Psoas muscle (tissue), 8 donors: ENCODE measurements around the gene NPLOC4. TPM values are rescaled to one million over a fixed set of nuclear protein-coding genes. Genes with fewer than 3 reads are reported as not detected.

Experiments
- ATAC-seq, 4 donors: fragments of 200-7000 bp; cut with Tn5 transposase; one replicate each; pipeline ENCODE4 v1.9.1; 2020; ENCODE audit warnings: moderate library complexity in 3 of 4, mild to moderate bottlenecking in 2 of 4
- DNase-seq, 2 donors: peaks; one replicate each; pipeline ENCODE4 v3.0.0-alpha.2; 2020
- H3K27ac ChIP-seq: fragments of 200-600 bp; one replicate; pipeline ENCODE4 v1.8.0; 2022
- H3K27me3 ChIP-seq, 3 donors: fragments of 200-600 bp in 1 of 3; one replicate each; pipeline versions ENCODE4 v1.6.1 to v1.8.0; 2013 to 2022; ENCODE audit warnings: low read length in 2 of 3, mild to moderate bottlenecking in 2 of 3, moderate library complexity in 1 of 3; ENCODE audit not compliant: insufficient read depth in 3 of 3
- H3K36me3 ChIP-seq, 2 donors: fragments of 200-600 bp in 1 of 2; one replicate each; pipeline versions ENCODE4 v1.6.1 to v1.8.0; 2013 to 2022; ENCODE audit warnings: low read depth in 1 of 2, mild to moderate bottlenecking in 1 of 2, moderate library complexity in 1 of 2; ENCODE audit not compliant: insufficient read depth in 1 of 2
- H3K4me1 ChIP-seq: fragments of 200-600 bp; one replicate; pipeline ENCODE4 v1.8.0; 2022
- H3K4me3 ChIP-seq: fragments of 200-600 bp; one replicate; pipeline ENCODE4 v1.8.0; 2022; ENCODE audit warnings: mild to moderate bottlenecking
- H3K9me3 ChIP-seq: fragments of 200-600 bp; one replicate; pipeline ENCODE4 v1.8.0; 2022
- WGBS, 3 donors: extraction: QIAGEN DNeasy Blood & Tissue Kit; methylation state at CpG; one replicate each; pipeline versions ENCODE4 v1.1.6 to v1.1.7; 2013; 5-methylcytosine and 5-hydroxymethylcytosine counted together
- intact Hi-C, 2 donors: fragments of 100-400 bp; cut with DNase I; formaldehyde crosslinking; loops; one replicate each; pipeline versions ENCODE4 v1.11.0 to v1.14.2; 2022
- polyA plus RNA-seq, 3 donors: library from polyadenylated mRNA; stranded (reverse); fragments of 200-250 nt; gene quantifications; one replicate each; pipeline ENCODE4 v1.2.3, GENCODE V29; 2013
- total RNA-seq, 4 donors: library from RNA; stranded (reverse); fragmentation: NEBNext Ultra II Directional in 2 of 4; extraction: Animal tissue kit (Norgen Biotek cat#: 25700) in 2 of 4; gene quantifications; one replicate each; pipeline versions ENCODE4 v1.2.1 to v1.2.4, GENCODE V29; 2021 to 2023
- TF ChIP-seq, protein P1 (sequence below): fragments of 200-600 bp; IDR thresholded peaks from one replicate; pipeline ENCODE4 v1.8.0; 2022; ENCODE audit warnings: antibody characterized with exemption
- donor health status: healthy with polysubstance abuse.
- donor health status: DM: no; HTN: no; CAD: no; lungs with moderate emphysema.
- donor health status: Bipolar disorder and iron deficiency.
- donor health status: healthy.
- donor health status: DM: yes; HTN: yes; CAD: no.
- donor health status: DM: no; HTN: no; CAD: no.
- donor health status: DM: no; HTN: no; CAD: no.
- donor health status: DM: yes; HTN: yes; CAD: no.

NPLOC4 gene
- total and polyA plus RNA-seq, 7 donors = 87.3 to 414 (median 204) TPM

DNA sequence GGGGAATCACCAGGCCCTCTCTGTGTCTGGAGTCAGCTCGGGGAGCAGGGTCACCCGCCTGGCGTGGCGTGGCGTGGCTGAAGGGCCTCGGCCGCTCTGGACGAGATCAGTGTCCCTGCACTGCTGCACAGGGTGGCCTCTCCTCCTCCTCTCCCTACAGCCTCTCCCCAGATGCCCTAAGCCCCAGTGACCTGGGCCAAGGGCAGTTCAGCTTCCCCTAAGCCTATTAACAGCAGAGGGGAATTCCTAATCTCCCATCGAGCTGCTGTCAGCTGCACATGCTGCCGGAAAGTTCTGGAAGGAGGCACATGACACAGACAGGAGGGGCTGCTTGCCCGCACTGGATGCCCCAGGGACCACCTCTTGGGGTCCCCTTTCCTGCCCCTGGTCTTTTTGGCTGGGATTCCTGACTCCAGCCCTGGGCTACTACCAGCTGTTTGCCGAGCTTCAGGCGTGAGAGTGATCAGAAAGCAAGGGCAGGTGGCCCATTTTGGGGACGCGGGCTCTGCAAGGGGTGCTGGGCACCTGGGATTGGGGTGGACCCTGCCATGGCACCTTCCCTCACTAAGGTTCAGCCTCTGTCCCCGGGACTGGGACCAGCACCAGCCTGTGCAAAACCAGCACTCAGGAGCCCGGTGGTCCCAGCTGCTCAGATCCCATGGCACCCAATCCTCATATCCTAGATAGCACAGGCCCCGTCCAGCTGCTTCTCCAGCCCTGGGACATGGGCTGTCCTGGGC, 18.6 kb upstream of the NPLOC4 start:
- 35 to 60% (median 52%) methylated on average over 8 to 18 of the region's 18 CpGs for WGBS, 3 donors
- Histone ChIP-seq H3K4me3 (no peak overlapping the region), H3K9me3 (no peaks in the 10 kb centered on the region), H3K27me3 (peaks cover 0 to 8% (median 2%) of the 10 kb centered on the region in 3 donors), H3K4me1 (peaks cover 4% of the 10 kb centered on the region), H3K27ac (no peak overlapping the region), H3K36me3 (no peaks in the 10 kb centered on the region)
- no peak for ATAC-seq
- intact Hi-C loops = no loop called here
- DNase-seq = no peak
- TF ChIP-seq, protein P1, sequence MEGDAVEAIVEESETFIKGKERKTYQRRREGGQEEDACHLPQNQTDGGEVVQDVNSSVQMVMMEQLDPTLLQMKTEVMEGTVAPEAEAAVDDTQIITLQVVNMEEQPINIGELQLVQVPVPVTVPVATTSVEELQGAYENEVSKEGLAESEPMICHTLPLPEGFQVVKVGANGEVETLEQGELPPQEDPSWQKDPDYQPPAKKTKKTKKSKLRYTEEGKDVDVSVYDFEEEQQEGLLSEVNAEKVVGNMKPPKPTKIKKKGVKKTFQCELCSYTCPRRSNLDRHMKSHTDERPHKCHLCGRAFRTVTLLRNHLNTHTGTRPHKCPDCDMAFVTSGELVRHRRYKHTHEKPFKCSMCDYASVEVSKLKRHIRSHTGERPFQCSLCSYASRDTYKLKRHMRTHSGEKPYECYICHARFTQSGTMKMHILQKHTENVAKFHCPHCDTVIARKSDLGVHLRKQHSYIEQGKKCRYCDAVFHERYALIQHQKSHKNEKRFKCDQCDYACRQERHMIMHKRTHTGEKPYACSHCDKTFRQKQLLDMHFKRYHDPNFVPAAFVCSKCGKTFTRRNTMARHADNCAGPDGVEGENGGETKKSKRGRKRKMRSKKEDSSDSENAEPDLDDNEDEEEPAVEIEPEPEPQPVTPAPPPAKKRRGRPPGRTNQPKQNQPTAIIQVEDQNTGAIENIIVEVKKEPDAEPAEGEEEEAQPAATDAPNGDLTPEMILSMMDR = no peak

DNA sequence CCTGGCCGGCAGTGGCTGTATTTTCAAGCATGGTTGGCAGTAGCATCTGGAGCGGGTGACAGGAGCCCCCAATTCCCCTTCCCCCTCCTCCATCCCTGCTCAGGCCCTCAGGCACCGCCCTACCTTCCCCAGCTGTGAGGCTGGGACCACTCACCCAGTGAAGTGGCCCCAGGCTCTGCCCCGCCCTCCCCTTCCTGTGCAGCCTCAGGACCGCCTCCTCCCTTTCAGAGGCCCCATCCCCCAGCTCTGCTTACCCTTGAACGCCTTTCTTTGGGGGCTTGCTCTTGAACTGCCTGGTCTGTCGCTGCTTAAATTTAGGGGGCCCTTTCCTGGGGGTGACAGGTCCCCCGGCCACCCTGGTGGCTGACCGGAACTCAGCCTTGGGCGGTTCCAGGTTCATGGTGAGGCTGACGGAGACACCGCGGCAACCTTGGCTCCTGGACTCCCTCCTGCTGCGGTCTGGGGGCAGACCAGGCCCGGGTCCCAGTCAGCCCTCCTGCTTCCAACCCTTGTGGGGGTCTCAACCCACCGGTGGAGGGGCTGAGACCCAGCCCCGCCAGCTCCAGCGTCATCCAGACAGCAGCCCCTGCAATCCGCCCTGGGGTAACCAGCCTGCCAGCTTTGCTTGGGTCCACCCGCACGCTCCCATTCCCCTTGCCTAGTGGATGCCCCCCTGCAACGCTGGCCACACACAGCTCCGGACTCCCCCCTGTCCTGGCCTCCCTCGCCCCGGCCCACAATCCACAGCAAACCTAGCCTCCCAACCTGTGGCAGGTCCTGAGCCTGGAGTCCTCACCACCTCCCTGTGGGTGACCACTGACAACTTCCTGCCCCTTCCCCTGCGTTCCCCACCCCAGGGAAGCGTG, 16.2 kb upstream of the NPLOC4 start:
- WGBS, 3 donors = 34 to 46% (median 40%) methylated on average over 22 to 27 of the region's 27 CpGs
- intact Hi-C loops = no loop called here
- Histone ChIP-seq H3K36me3 (no peaks in the 10 kb centered on the region), H3K27me3 (peaks cover 0 to 30% (median 12%) of the 10 kb centered on the region in 3 donors), H3K27ac (no peak overlapping the region), H3K4me1 (peaks cover 4% of the 10 kb centered on the region), H3K9me3 (no peaks in the 10 kb centered on the region), H3K4me3 (peak overlapping the region; percentile 25)
- ATAC-seq = peak in 1 of 4 donors; percentile 20
- no peak for DNase-seq
- TF ChIP-seq, protein P1 = no peak

DNA sequence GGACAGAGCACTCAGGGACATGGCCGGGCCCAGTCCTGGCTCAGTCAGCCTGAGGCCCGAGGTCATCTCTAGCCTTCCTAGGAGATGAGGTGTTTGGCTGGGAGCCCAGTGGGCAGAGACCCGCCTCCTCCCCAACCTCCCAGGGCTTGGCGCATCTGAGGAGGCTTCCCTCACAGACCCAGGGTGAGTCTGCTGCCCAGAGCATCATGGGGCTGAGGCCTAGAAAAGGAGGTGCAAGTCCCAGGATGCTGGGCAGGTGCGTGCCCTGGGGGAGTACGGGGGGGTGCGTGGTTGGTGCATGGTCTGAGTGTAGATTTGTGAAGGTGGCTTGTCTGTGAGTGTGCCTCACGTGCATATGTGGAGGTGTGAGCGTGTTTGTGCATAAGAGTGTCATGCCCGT, 14.8 kb upstream of the NPLOC4 start:
- ATAC-seq (no peak), DNase-seq (peak in 1 of 2 donors; percentile 33)
- TF ChIP-seq, protein P1 = no peak
- H3K36me3 ChIP-seq = no peaks in the 10 kb centered on the region
- H3K4me3 ChIP-seq = no peak overlapping the region
- WGBS, 3 donors = 72 to 78% (median 75%) methylated on average over 10 of the region's 10 CpGs
- H3K27me3 ChIP-seq = peaks cover 0 to 42% (median 18%) of the 10 kb centered on the region in 3 donors
- H3K27ac ChIP-seq = no peak overlapping the region
- H3K4me1 ChIP-seq = no peaks in the 10 kb centered on the region
- no peaks in the 10 kb centered on the region for H3K9me3 ChIP-seq
- intact Hi-C loops = no loop called here

DNA sequence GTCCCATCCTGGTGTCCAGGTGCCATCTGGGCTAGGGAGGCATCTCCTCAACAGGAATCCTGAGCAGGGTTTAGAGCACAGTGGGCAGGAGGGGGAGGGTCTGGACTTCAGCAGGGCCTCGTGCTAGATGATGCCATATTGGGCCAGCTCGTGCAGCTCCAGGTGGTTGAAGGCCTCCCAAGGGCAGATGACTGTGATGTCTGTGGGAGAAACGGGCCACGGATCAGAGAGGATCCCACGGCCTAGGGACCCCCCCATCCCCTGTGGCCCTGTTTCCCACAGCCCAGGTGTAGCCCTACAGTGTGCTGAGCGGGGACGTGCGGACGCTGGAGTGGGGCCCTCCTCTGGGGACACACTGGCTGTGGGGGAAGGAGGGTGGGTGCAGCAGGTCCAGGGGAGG, 14.0 kb upstream of the NPLOC4 start:
- ATAC-seq = no peak
- Histone ChIP-seq H3K27me3 (peaks cover 0 to 42% (median 18%) of the 10 kb centered on the region in 3 donors), H3K4me1 (no peaks in the 10 kb centered on the region), H3K36me3 (no peaks in the 10 kb centered on the region), H3K9me3 (no peaks in the 10 kb centered on the region), H3K27ac (no peak overlapping the region), H3K4me3 (no peak overlapping the region)
- WGBS, 3 donors = 59 to 73% (median 62%) methylated on average over 9 of the region's 9 CpGs
- TF ChIP-seq, protein P1 = no peak
- DNase-seq = no peak
- intact Hi-C loops = no loop called here
